ENCODE results near the gene C10orf105.

Gene C10orf105

GRCh38 chr10:71697938-71698709 lies 21.5 kb downstream of the C10orf105 start:
- TF ChIP-seq GATA2 (IDR thresholded peaks at IDR 0.05; ENCODE audit: low read depth, low read length) (no peak), GATA3 (IDR thresholded peaks at IDR 0.05; ENCODE audit: low read depth, low read length) (no peak)

GRCh38 chr10:71696628-71697326 lies 22.8 kb downstream of the C10orf105 start:
- TF ChIP-seq GATA3 (IDR thresholded peaks at IDR 0.05; ENCODE audit: low read depth, low read length): no peak
- TF ChIP-seq GATA2 (IDR thresholded peaks at IDR 0.05; ENCODE audit: low read depth, low read length): no peak

GRCh38 chr10:71695502-71696476 lies 23.8 kb downstream of the C10orf105 start:
- no peak for TF ChIP-seq GATA3 (IDR thresholded peaks at IDR 0.05; ENCODE audit: low read depth, low read length)
- TF ChIP-seq GATA2 (IDR thresholded peaks at IDR 0.05; ENCODE audit: low read depth, low read length): no peak

DNA sequence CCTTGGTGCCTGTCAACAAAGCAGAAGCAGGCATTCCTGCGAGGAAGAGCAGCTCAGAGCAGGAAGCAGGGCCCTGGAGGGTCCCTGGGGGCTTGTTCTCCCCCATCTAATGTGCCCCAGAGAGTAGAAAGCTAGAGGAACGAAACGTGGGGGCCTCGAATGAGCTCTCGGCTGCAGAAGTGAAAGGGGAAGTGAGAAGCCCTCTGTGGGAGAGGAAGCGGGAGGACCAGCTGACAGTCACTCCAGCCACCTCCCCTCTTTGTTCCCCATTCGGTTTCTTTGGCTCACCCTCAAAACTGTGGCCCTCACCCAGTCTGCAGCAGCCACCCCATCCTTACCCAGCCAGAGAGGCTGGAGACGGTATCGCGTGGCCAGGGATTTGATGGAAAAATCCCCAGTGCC lies 25.0 kb downstream of the C10orf105 start:
- TF ChIP-seq GATA3 (IDR thresholded peaks at IDR 0.05; ENCODE audit: low read depth, low read length) (no peak), GATA2 (IDR thresholded peaks at IDR 0.05; ENCODE audit: low read depth, low read length) (no peak)

- no peak for TF ChIP-seq GATA2 (IDR thresholded peaks at IDR 0.05; ENCODE audit: low read depth, low read length)
- TF ChIP-seq GATA3 (IDR thresholded peaks at IDR 0.05; ENCODE audit: low read depth, low read length): no peak
Measured at GRCh38 chr10:71694039-71694501, 25.5 kb downstream of the C10orf105 start.

DNA sequence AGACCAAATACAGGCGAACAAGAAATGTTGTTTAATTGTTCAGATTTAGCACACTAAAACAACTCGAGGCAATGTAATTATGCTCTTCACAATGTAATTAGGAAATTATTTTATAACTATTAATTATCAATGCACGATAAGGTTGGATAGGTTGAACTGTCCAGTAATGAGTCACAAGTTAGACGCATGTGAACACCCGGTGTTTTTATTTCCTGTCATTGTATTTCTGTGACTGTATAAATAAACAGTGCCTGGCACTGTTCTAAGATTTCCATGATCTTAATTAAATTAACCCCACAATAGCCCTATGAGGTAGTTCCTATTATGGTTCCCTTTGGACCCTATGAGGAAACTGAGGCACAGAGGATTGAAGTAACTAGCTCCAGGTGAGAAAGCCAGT lies 26.2 kb downstream of the C10orf105 start:
- TF ChIP-seq GATA3 (IDR thresholded peaks at IDR 0.05; ENCODE audit: low read depth, low read length) (no peak), GATA2 (IDR thresholded peaks at IDR 0.05; ENCODE audit: low read depth, low read length) (no peak)

- TF ChIP-seq GATA2 (IDR thresholded peaks at IDR 0.05; ENCODE audit: low read depth, low read length): no peak
Measured at GRCh38 chr10:71692598-71693306, 26.8 kb downstream of the C10orf105 start.

DNA sequence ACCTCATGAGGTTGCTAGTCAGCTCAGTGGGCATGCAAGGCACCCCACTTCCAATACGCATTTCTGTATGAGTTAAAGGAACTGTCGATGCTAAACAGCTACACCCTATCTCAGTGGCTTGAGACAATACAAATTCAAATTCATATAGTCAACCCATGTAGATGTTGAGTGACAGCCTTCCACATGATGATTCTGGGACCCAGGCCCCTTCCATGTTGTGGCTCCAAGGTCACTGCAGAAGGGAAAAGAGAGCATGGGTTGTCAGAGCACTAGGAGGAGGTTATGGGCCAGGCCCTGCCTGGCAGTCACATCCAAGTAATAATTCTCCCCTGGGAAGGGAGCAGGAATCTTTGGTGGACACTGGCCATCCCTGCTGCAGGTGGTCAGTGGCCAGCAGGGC lies 28.2 kb downstream of the C10orf105 start:
- no peak for TF ChIP-seq GATA2 (IDR thresholded peaks at IDR 0.05; ENCODE audit: low read depth, low read length)

GRCh38 chr10:71690094-71690720 lies 29.4 kb downstream of the C10orf105 start:
- TF ChIP-seq GATA3 (IDR thresholded peaks at IDR 0.05; ENCODE audit: low read depth, low read length): no peak
- TF ChIP-seq GATA2 (IDR thresholded peaks at IDR 0.05; ENCODE audit: low read depth, low read length): no peak

DNA sequence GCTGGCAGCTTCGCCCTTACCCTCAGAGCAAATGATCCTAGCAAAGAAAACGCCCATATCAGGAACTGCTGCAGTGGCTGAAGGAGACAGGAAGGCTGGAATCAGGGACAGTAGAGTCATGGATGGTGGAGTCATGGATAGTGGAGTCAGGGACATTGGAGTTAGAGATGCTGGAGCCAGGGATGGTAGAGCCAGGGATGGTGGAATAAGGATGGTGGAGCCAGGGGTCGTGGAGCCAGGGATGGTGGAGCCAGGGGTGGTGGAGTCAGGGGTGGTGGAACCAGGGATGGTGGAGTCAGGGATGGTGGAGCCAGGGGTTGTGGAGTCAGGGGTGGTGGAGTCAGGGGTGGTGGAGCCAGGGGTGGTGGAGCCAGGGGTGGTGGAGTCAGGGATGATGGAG lies 31.3 kb downstream of the C10orf105 start:
- TF ChIP-seq GATA3 (IDR thresholded peaks at IDR 0.05; ENCODE audit: low read depth, low read length) (no peak), GATA2 (IDR thresholded peaks at IDR 0.05; ENCODE audit: low read depth, low read length) (no peak)

DNA sequence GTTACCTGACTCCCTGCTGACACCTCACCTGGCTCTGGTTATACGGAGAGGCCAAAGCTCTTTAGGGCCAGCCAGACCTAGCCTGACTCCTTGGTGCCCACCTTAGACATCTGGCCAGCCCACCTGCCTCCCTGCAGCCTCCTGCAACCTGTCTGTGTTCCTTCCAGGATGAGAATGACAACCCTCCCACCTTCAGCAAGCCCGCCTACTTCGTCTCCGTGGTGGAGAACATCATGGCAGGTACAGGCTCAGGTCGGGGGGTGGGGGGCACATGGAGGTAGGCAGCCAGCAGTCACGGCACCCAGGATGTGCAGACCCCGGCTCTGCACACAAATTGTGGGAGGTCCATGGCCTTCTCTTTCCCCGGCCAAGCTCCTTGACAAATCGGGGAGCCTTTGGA lies 32.1 kb downstream of the C10orf105 start:
- TF ChIP-seq GATA2 (IDR thresholded peaks at IDR 0.05; ENCODE audit: low read depth, low read length): no peak
- TF ChIP-seq GATA3 (IDR thresholded peaks at IDR 0.05; ENCODE audit: low read depth, low read length): no peak

GRCh38 chr10:71687077-71687476 lies 32.5 kb downstream of the C10orf105 start:
- TF ChIP-seq GATA3 (IDR thresholded peaks at IDR 0.05; ENCODE audit: low read depth, low read length) (no peak), GATA2 (IDR thresholded peaks at IDR 0.05; ENCODE audit: low read depth, low read length) (no peak)

GRCh38 chr10:71685554-71686232 lies 33.9 kb downstream of the C10orf105 start:
- TF ChIP-seq GATA2 (IDR thresholded peaks at IDR 0.05; ENCODE audit: low read depth, low read length) (no peak), GATA3 (IDR thresholded peaks at IDR 0.05; ENCODE audit: low read depth, low read length) (no peak)
